ENCODE results near the gene ATF4.
"Not testable (repeated sequence)": the region's sequence is repeated elsewhere in the genome, so short reads cannot be mapped to it uniquely, and the experiment has no call there.

ATF4 gene

DNA sequence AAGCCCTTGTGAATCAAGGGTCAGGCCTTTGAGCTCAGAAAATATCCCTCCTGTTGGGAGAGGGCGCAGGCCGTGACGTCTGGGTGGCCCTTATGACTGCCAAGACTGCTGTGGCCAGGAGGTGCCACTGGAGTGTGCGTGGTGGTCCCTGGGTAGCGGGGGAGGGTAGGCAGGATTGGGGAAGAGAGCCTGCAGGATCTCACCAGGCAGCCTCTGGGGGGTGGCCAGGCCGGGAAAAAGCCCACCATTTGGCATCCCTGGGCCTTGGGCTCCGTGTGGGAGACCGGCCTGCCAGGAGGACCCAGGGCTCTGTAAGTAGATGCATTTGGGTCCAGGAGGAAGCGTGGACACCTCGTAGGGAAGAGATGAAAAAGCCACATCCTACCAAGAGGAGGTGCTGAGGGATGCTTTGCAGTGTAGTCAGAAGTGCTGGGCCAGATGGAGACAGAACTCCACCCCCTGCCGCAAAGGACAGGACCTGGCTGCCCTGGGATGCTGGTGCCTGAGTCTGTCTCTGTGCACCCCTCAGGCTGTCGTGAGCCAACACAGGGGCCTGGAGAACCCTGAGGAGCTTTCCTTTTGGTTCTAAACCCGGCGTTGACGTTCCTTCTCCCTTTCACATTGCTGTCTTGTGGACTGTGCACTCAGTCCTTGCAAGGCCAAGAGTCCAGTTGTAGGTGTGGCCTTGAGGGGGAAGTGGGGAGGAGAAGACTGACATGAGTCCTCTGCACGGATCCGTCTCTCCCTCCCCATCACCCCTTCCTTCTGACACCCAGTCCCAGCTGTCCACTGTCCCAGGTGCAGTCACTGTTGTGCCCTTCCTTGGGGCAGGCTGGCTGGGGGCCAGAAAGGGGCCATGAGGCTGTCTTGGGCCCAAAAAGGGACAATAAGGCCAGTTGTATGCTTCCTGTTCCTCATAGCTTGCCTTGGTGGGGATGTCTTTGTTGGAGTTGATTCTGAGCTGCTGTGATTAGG lies 31.0 kb upstream of the ATF4 start:
- no peak for DNase-seq

DNA sequence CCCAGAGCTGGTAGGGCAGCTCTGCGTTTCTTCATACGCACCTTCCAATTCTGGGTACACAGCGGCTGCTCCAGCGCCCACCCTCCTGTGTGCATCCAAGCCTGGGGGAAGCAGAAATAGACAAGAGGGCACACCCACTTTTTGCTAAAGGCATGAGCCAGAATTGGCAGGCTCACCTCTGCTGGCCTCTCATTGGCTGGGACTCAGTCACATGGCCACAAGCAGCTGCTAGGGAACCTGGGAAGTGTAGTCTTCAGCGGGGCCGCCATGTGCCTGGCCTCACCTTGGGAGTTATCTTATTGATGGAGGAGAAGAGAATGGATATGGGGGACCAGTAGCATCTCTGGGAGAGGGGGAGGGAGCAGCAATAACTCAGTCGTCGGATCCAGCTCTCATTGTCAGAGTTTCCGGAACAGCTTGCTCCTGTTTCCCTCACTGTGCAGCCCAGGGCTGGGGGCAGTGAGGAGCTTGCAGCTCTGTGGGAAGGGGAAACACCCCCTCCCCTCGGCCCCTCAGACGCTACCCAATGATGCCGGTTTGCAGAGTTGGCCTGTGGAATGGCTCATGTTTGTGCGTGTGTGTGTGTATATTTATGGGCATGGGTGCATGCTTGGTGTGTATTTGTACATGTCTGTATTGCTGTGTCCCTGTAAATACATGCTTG lies 30.1 kb upstream of the ATF4 start:
- peak; percentile 26 to 58 (median 56) for DNase-seq

DNA sequence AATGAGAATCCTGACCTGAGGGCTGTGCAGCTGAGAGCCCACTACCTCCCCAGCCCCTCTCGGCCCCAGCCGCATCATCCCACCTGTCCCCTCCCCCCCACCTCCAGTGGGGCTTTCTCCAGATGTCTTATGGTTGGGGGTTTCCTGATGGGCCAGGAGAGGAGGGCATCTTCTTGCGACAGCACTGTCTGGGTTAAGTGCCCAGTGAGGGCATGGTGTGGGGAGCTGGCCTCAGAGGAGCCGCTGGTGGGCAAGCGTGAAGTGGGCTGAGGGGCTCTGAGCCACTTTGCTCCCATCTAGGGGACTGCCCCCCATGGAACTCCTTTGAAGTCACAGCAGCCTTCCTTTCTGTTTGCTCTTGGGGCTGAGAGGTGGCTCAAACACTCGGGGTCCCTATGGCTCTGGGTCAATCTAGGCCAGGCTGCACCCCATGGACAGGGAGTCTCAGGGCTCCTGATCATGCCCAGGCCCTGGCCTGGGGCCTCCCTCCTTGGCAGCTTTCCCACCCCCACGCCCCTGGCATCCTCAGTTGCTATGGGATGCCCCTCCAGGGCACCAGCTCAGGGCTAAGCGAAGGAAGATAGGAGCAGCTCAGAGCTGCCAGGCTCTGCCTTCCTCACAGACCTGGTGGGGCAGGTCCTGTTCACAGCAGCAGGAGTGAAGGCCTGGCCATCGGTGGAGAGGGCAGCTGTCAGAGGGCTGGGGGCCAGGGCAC lies 29.2 kb upstream of the ATF4 start:
- DNase-seq, result no peak

DNA sequence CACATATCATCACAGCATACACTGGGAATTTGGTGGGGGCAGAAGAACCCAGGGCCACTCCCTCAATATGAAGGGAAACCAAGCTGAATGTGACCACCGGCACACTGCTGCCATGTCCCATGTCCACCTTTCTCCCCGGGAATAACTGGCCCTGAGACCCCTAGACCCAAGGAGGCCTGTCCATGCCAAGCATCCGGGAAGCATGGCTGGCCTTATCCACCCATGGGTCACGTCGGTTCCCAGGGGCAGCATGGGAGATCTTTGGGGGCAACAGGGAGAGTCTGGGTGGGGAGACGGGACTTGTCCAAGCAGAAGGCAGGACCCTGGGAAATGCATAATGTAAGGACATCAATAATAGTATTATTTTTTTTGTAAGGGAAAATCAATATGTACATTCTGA lies 28.7 kb upstream of the ATF4 start:
- DNase-seq, result no peak

DNA sequence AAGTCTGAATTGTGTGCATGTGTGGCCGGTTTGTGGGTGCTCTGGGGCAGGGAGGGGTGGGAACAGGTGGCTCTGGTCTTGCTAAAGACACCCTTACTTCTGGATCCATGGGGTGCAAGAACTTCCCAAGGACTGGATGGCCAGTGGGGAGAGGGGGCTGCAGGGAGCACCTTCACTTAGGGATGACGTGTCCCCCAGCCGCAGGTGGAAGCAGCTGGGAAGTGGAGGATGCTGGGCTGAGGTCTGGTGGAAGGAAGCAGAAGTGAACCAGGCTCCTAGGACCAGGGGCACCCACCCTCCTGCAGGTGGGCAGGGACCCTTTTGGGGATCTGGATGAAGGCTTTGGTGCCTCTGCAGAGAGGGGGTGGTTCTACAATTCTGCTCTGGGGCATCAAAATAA lies 28.2 kb upstream of the ATF4 start:
- no peak for DNase-seq

DNA sequence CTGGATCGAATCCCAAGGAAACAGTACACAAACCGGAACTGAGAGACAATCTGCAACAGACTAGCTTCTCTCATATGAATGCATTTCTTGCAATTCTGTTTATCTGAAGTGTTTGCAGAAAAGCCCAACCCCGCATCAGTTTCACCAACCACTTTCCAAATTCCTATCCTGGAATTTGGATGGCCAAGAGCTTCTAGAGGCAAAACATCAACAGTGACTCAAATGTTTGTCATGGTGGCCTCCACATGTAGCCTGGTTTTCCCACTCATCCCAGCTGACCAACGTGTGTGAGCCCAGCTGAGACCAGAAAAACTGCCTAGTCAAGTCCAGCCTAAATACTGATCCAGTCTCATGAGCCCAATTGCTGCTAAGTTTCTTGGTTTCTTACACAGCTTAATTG lies 26.6 kb upstream of the ATF4 start:
- no peak for DNase-seq

DNA sequence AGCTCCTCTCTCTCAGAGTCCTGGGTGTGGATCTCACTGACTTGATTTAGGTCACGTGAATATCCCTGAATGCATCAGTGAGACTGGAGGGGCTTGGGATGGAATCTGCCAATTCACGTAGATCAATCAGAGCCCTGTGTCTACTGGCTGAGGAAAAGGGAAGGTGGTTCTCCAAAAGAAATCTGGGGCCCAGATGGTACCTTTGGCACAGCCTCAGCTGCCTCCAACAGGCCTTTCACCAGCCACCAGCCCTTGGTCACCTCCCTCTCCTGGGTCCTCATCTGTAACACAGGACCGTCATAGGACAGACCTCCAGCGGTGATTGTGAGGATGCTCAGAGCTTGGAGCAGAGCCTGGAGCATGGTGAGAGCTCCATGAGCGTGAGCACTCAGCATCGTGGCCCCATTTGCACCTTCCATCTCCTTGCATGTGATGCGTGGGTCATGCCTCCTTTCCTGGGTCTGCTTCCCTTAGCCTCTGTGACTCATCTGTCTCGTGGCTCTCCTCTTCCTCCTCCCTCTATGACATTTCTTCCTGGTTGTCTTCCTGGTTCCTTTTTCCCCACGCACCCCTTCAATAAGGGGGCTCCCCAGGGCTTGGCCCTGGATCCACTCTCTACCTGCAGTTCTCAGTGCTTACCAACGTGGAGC lies 25.8 kb upstream of the ATF4 start:
- DNase-seq, result no peak

DNA sequence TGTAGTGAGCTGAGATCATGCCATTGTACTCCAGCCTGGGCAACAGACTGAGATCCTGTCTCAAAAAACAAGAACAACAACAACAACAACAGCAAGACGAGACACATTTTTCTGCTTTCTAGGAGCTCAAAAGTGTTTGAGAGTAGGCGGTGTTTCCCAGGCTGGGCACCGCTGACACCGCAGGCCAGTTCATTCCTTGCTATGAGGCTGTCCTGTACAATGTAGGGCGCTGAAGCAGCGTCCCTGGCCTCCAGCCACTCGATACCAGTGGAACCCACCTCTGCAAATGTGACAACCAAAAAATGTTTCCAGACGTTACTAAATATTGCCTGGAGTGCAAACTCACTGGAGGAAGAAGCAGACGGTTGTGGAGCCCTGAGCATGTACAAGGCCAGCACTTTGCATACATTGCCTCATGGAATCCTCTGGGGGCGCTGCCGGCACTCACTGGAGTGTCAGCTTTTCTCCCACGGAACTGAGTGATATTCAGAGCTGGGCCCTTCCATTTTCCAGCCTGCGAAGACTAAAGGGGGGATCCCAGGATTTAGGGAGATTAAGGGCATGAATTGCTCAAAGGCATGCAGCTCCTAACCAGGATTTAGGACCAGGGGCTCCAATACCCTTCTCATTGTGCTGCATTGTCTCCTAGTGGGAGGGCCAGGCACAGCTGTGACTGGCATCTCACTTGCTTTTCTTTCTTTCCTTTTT lies 24.1 kb upstream of the ATF4 start:
- DNase-seq, result peak in 3 of 4 experiments; percentile 22 to 44 (median 26)

DNA sequence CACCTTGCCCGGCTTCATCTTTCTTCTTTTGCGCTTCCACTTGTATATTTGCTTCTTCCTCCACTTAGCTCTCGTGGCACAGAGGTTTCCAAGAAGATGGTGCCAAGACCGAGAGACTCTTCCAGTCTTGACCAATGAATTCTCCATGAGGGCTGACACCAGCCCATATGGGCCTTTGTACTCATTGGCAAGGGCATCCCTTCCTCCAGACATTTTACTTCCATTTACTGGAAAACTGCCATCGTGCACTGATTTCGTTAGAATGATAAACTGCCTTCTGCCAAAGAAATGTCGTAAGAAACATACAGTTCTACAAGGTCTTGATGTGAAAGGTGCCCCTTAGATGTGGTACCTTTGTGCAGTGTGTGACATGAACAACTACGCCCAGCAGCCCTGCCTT lies 22.9 kb upstream of the ATF4 start:
- DNase-seq, result no peak

DNA sequence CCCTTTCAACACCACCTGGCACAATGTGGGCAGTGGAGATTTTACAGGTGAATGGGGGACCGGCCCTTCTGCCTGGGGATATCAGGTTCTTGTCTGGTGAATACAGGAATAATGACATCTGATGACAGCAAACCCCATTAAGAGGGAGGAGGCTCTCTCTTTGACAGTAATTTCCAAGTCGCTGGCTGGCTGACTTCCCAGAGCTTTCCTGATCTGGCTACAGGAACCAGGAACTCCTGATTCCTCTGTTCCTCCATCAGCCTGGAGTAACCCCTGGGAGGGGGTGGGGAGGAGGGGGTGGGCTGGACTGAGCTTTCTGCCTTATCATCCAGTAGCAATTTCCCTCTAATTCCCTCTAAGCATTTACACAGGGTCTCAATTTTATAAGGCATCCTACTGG lies 22.0 kb upstream of the ATF4 start:
- DNase-seq, result no peak

DNA sequence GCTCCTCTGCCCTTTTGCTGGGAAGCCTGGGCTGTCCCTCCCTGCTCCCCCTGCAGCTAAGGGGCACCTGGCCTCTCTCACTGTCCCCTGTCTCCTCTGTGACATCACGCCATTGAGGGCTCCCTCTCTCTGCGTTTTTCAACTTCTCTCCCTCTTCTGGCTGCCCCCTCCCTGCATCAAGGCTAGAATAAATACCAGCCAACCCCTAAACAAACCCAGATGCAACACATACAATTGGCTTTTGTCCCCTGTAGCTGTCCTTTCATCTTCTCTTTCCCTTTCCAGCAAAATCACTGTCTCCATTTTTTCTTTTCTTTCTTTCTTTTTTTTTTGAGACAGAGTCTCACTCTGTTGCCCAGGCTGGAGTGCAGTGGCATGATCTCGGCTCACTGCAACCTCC lies 21.6 kb upstream of the ATF4 start:
- DNase-seq, result no peak

DNA sequence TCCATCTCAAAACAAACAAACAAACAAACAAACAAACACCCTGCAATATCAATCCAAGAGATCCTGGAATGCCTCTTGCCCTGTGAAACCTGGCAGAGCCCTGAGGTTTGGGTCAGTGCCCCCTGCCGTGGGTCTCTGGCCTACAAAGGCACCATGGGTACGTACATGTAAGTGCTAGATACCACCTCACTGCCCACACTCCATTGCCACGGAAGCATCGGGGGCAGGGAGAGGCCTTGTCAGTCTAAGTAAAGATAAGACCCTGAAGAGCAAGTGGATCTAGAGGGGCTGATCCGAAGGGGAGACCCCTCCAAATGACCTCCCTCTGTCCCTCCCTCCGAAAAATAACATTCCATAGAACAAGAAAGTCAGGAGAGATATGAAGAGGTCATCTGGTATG lies 20.3 kb upstream of the ATF4 start:
- DNase-seq, result no peak

DNA sequence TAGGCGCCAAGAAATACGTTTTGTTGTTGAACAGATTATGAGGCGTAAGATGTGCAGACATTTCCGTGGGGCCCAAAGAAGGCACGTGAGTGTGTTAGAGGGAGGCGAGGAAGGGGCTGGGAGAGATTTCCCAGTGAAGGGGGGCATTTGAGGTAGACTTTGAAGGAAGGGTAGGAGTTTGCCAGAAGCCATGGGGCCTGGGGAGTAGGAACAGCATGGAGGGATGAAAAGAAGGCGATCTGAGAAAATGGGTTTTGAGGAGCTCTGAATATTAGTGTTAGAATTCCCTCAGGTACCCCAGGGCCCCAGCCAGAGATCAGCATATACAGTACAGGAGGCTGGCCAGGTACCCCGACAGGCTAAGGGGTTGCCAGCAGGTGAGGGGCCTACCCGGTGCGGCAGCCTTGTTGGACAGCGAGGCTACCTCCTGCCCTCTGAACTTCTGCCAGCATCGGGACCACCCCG lies 18.7 kb upstream of the ATF4 start:
- no peak for DNase-seq

DNA sequence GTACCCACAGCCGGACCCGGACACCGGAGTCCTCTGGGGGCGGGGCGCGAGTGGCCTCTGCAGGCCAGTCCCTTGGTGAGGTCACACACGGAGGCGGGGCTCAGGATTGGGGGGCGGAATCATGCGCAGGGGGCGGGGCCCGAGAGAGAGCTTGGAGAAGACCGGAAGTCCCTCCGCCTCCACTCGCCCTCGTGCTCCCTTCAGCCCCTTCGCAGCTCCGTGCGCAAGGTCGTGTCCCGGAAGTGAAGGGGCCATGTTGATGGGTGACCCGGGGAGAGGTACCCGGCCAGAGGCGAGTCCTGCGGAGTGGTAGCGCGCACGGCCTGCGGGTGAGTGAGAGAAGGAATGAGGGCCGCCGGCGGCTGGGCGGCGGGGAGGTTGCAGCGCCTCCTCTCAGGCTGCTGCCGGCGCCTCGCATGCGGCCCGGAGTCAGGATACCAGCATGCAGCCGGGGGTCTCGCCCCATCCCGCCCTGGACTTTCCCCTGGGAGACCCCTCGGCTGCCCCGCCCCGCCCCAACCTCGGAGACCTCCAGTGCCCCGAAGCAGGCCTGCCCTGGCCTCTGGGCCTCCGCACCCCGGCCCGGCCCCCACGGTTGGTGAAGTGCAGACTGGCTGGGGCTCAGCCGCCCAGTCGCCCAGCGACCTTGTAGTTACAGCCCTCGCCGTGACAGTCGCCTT lies 18.1 kb upstream of the ATF4 start, which contains the start of gene MIEF1:
Gene MIEF1, plus strand, starts transcription at position 182 of the 680 bp plus-strand sequence. CDS start 9,005 bp downstream, outside the sequence.
- DNase-seq, result peak; percentile 77 to 91 (median 83)

DNA sequence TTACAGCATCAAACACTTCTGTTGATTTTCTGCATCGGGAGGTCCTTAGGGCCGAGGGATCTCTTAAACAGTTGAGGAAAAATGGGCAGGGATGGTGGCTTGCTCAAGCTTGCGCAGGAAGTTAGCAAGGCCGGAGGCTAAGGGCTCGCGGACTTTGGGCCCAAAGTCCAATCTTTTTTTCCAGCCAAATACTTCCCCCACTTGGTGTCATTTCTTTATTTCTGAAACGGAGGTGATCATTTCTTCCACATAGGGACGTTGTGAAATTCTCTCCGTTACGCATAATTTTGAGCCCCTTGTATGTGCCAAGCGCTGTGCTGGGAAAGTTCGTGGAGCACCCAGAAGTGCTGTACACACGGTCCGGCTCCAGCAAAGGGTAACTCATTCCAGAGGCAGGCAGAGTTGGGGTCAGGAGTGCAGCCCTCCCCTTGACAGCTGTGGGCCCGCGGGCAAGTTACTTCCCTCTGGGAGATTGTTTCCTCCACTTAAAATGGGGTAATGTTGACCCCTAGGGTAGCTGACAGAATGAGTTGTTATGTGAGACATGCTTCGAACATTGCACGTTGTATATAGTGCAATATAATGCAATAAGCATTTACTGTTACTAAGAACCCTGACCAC lies 17.5 kb upstream of the ATF4 start:
- DNase-seq, result no peak

DNA sequence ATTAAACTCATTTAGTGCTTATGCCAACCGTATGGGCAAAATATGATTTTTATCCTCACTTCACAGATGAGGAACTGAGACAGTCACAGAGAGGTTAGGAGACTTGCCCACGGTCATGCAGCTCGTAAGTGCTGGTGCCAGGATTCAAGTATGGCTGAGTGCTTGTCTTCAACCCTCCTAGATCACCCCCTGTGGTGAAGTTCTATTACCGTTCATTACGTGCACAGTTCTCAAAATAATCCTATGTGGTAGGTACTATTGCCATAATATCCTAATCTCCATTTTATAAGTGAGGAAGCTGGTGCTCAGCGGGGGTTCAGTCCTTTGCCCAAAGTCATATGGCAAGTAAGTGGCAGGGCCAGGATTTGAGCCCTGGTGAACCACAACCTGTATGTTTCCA lies 16.7 kb upstream of the ATF4 start:
- DNase-seq, result no peak

DNA sequence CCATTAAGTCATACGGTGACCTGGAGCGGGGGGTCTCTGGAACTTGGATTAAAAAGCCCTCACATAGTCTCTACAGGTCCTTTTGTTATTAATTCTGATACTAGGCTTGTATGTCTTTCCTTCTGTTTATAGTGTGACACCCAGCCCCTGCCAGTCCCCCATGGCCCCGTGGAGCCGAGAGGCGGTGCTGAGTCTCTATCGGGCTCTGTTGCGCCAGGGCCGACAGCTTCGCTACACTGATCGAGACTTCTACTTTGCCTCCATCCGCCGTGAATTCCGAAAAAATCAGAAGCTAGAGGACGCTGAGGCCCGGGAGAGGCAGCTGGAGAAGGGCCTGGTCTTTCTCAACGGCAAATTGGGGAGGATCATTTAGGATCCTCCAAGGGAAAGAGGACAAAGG lies 16.3 kb upstream of the ATF4 start:
- no peak for DNase-seq

DNA sequence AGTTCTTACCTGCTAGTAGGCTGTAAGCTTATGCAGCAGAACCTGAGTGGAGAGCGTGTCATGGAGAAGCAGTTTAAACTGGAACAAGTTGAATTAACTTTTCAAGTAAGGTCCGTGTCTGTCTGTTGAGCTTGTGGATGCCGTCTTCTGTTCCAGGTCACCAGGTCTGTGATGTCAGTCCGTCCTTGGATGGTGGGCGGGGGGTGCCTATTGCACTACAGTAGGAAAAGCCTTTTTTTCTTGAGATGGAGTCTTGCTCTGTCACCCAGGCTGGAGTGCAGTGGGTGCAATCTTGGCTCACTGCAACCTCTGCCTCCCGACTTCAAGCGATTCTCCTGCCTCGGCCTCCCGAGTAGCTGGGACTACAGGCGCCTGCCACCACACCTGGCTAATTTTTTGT lies 13.3 kb upstream of the ATF4 start:
- DNase-seq, result not testable (repeated sequence)

DNA sequence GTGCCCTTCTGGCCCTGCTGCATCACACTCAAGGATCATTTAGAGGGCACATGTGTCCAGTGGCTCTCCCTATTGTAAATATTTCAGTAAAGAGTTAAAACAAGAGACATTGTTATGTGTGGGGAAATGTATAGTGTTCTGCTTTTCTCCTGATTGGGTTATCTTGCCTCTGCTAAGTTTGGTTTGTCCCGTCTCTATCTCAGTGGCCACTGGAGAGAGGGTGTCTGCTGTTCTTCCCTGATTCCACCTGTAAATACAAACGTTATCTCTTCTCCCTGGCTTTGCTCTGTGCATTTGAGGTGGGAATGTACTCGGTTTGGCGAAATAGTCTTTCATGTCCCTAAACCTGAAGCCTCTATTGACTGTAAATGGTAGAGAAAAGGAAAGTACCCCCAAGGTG lies 12.0 kb upstream of the ATF4 start:
- no peak for DNase-seq

DNA sequence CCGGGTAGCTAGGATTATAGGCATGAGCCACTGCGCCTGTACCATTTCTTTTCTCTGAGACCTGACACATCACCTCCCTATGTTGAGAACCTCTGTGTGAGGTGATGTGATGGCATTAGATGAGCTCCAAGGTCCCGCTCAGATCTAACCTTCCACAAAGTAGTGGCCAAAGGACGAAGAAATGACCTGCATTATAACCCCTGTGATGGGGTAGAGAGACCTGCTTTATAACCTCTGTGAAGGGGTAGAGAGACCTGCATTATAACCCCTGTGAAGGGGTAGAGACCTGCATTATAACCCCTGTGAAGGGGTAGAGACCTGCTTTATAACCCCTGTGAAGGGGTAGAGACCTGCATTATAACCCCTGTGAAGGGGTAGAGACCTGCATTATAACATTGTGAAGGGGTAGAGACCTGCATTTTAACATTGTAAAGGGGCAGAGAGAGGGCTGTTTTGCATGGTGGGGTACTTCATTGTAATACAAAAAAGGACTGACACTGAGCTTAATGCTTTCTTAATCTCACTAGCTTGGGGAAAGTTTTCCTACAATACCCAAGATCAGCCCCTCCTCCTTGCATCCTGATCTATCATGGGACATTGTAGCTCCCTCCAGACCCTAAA lies 9.7 kb upstream of the ATF4 start:
- no peak for DNase-seq

DNA sequence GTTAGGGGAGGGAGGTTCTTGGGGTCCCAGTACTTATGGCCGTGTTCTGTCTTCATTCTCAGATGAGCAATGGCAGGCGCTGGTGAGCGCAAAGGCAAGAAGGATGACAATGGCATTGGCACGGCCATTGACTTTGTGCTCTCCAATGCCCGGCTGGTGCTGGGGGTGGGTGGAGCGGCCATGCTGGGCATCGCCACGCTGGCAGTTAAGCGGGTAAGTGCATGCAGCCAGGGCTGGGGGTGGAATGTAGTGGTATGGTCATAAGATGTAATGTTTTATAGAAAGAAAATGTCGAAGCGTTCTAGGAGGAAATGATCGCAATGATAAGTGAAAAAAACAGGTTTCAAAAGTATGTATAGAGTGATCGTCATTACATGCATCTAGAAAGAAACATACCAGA lies 9.1 kb upstream of the ATF4 start:
- DNase-seq, result no peak
